GM18507 (cell line): ENCODE data around the gene LRRC56.
"Not testable (repeated sequence)": the region's sequence is repeated elsewhere in the genome, so short reads cannot be mapped to it uniquely, and the experiment has no call there.

Source experiments
- DNase-seq: peaks from one replicate; pipeline ENCODE4 v3.0.0; 2011; ENCODE audit warnings: low read depth; ENCODE audit not compliant: insufficient read length; ENCODE audit errors: extremely low spot score
- FAIRE-seq: peaks from 2 replicates; lab custom pipeline; 2011; peaks lifted over from hg19 to GRCh38; lab: Jason Lieb, UNC

LRRC56 gene

DNA sequence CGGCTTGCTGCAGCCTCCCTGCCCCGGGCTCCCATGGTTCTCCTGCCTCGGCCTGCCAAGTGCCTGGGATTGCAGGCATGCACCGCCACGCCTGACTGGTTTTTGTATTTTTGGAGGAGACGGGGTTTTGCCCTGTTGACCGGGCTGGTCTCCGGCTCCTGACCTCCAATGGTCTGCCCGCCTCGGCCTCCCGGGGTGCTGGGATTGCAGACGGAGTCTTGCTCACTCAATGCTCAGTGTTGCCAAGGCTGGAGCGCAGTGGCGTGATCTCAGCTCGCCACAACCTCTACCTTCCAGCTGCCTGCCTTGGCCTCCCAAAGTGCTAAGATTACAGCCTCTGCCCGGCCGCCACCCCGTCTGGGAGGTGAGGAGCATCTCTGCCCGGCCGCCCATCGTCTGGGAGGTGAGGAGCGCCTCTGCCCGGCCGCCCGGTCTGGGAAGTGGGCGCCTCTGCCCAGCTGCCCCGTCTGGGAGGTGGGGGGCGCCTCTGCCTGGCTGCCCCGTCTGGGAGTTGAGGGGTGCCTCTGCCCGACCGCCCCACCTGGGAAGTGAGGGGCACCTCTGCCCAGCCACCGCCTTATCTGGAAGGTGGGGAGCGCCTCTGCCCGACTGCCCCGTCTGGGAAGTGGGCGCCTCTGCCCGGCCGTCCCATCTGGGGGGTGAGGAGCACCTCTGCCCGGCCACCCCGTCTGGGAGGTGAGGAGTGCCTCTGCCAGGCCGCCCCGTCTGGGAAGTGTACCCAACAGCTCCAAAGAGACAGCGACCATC lies 20.2 kb upstream of the LRRC56 start:
- not testable (repeated sequence) for FAIRE-seq, DNase-seq

GRCh38 chr11:518463-519202 lies 18.7 kb upstream of the LRRC56 start:
- FAIRE-seq: peak; percentile 86

DNA sequence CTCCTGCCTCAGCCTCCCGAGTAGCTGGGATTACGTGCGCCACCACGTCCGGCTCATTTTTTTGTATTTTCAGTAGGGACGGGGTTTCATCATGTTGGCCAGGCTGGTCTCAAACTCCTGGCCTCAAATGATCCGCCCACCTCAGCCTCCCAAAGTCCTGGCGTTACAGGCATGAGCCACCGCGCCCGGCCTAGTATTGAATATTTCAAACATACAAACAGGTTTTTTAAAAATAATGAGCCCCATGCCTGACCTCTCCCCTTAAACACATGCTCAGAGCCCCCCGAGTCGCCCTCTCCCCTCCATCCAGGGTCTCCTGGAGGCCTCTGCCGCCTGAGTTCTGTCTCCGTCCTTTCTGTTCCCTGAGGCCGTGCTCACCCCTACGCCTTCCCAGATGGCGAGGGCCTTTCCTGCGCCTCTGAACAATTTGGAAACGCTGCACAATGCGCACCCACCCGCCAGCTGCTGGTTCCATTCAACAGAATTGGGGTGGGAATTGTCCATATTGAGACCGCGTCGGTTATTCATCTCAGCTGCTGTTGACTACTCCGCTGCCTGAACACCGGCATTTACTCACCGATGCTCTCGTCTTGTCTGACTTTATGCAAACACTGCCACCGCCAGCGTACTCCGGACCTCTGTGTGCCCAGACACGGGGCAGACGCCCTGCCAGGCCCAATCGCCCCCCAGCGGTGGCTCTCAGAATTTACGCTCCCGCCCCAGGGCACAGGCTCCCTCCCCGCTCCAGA lies 16.7 kb upstream of the LRRC56 start:
- DNase-seq (no peak), FAIRE-seq (no peak)

More at GRCh38 chr11:518463-519202, 18.7 kb upstream of the LRRC56 start:
- DNase-seq: peak; percentile 81

GRCh38 chr11:521177-521688 lies 16.1 kb upstream of the LRRC56 start:
- FAIRE-seq (no peak), DNase-seq (no peak)

- DNase-seq (no peak), FAIRE-seq (no peak)
Measured at GRCh38 chr11:526192-526591, 11.1 kb upstream of the LRRC56 start.

DNA sequence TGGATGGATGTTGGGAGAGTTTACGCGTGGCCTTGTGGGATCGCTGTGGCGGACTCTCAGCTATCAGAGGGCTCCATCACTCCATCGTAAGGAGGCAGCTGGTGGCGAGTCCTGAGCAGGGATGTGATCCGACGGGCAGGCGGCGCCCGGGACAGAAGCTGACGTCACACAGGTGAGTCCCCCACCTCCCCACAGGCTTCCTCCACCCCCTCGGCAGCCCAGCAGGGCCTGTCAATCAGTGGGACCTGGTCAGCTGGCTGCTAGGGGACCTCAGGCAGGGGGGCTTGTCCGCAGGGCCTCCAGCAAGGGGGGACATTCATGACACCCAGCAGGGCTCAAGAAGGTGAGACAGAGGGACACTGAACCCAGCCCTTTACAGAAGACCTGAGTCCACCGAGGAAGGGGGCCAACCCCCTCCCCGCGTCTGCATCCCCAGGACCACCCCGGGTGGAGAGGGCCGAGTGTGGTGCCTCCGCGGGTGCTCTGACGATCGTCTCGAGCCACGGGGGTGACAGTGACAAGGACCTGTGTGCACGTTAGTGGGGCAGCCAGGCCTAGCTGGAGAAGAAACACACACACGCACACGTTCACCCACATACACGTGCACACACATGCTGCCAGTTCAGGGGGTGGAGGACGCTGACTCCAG lies 9.0 kb upstream of the LRRC56 start:
- DNase-seq: no peak
- no peak for FAIRE-seq

DNA sequence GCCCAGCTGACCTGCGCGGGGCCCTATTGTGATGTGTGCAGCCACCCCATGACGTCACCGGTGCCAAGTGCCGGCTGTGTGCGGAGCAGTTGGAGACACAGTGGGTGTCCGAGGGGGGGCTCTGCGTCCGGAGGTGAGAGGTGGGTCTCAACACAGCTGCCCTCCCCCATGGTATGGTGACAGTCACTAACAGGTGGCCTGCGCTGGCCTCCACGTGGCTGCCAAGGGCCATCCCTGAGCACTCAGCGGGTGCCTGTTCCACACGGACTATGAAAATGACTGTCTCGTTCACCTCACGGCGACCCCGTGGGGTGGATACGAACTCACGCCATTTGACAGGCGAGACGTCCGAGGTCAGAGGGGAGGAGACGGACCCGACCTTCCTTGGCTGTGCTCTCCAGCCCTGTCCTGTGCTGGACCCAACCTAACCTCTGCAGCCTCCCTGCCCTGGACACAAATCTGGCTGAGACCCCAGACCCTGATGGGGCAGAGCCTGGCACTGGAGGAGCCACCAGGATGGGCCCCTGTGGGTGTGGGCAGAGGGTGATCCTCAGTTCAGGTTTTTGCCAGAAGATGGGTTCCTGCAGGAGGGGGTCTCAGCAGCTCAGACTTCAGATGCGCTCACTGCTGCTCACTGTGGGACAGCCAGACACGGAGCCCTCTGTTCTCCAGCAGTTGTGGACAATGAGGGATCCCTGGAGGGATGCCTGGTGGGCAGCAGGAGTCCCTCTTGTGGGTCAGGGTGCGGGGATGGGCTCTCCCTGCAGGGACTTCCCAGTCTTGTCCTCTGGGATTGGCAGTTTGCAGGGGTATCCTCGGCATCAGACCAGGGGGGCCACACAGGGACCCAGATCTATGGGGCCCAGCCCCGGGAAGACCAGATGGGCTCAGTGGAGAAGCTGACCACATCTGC lies 8.3 kb upstream of the LRRC56 start:
- DNase-seq (no peak), FAIRE-seq (no peak)

GRCh38 chr11:529728-530411 lies 7.5 kb upstream of the LRRC56 start:
- FAIRE-seq (no peak), DNase-seq (no peak)

DNA sequence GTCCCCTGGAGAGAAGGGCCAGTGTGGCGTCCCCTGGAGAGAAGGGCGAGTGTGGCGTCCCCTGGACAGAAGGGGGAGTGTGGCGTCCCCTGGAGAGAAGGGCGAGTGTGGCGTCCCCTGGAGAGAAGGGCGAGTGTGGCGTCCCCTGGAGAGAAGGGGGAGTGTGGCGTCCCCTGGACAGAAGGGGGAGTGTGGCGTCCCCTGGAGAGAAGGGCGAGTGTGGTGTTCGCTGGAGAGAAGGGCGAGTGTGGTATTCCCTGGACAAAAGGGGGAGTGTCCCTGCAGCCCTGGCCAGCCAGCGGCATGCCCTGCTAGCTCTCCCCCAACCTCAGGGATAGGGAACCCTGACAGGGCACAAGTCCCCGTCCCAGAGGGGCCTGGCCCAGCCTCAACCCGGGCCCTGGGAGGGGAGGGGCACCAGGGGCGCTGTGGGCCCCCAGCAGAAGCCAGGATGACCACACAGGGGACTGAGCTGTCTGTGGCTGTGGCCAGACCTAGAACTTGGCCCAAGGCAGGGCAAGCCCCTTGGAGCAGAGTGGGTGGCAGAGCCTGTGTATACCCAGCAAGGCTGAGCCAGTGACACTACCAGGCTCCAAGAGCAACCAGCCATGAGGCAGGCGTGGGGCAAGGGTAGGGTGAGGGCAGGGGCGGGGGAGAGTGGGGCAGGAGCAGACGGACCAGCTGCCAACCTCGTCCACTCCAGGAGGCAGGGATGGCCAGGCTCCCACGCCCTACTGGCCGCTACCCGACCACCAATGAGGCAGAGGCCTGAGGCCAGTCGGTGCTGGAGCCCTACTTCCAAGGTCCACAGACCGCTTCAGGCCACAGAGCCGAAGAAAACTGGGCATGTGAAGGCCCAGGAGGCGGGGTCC lies 6.1 kb upstream of the LRRC56 start:
- FAIRE-seq (no peak), DNase-seq (no peak)

GRCh38 chr11:531919-532526 lies 5.3 kb upstream of the LRRC56 start:
- no peak for FAIRE-seq
- DNase-seq: no peak

GRCh38 chr11:532527-532985 lies 4.8 kb upstream of the LRRC56 start:
- no peak for DNase-seq

DNA sequence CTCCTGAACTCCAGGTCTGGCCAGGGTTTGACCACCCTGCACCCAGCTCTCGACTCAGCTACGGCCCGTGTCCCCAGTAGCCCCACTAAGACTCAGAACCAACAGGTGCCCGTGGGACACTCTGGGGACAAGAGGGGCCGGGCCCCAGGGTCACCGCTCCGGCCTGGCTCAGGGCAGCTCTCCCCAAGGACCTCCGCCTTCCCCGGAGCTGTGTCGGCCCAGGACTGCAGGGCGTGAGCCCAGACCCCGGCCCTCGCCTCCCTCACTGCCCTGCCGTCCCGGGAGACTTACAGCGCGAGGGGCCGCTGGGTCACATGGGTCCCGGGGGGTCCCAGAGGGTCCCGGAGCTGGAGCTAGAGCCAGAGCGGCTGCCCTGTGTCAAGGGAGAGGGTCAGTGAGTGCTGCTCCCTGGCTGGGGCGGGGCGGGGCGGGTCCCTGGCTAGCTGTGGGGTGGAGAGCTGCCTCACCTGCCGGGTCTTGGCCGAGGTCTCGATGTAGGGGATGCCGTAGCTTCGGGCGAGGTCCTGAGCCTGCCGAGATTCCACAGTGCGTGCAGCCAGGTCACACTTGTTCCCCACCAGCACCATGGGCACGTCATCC lies 4.2 kb upstream of the LRRC56 start:
- DNase-seq: no peak
- no peak for FAIRE-seq

More at GRCh38 chr11:532527-532985, 4.8 kb upstream of the LRRC56 start:
- FAIRE-seq: no peak

- no peak for DNase-seq
- FAIRE-seq: no peak
Measured at GRCh38 chr11:533586-534395, 3.5 kb upstream of the LRRC56 start.

- FAIRE-seq (peak; percentile 62), DNase-seq (no peak)
Measured at GRCh38 chr11:534396-535209, 2.7 kb upstream of the LRRC56 start.

- no peak for FAIRE-seq
Measured at GRCh38 chr11:535210-535518, 2.2 kb upstream of the LRRC56 start.

More at GRCh38 chr11:535210-535518, 2.2 kb upstream of the LRRC56 start:
- DNase-seq: no peak
